Activated CD8-positive, alpha-beta memory T cell treated with anti-CD3 and anti-CD28 coated beads, Interleukin-2, amount 50 U/mL, for 48 hours (primary cell): ENCODE data around the gene TNNT2.

Experiments
- DNase-seq: peaks from one replicate; pipeline ENCODE4 v3.0.0-alpha.2; 2020

The TNNT2 gene

GRCh38 chr1:201310251-201310985, 67.1 kb downstream of the TNNT2 start:
- DNase-seq: no peak

GRCh38 chr1:201309416-201309815, 68.1 kb downstream of the TNNT2 start:
- DNase-seq: no peak
